HFF-Myc (cell line): Measurements from ENCODE around the gene TMEM86B.

Experiments
- DNase-seq: peaks from one replicate; pipeline ENCODE4 v3.0.0-alpha.2; 2011; ENCODE audit warnings: low read depth; ENCODE audit errors: extremely low read depth
- H3K4me3 ChIP-seq: replicated peaks from 2 replicates; pipeline ENCODE4 v1.5.1; 2011; ENCODE audit warnings: low read depth, mild to moderate bottlenecking, control low read depth, low read length
- CTCF ChIP-seq: IDR thresholded peaks from 2 replicates; pipeline ENCODE4 v1.5.1; 2012; ENCODE audit warnings: mild to moderate bottlenecking, low read depth, low read length, control low read depth; ENCODE audit errors: missing control alignments

TMEM86B gene

GRCh38 chr19:55230780-55231179 is 2.2 kb upstream of the TMEM86B start:
- DNase-seq, result no peak

GRCh38 chr19:55230329-55230728 is 1.8 kb upstream of the TMEM86B start:
- no peak for TF ChIP-seq CTCF
- DNase-seq, result no peak
- H3K4me3 ChIP-seq, result no peak overlapping the region

More at GRCh38 chr19:55230780-55231179, 2.2 kb upstream of the TMEM86B start:
- no peak for TF ChIP-seq CTCF
- H3K4me3 ChIP-seq, result no peak overlapping the region

- no peak overlapping the region for H3K4me3 ChIP-seq
- no peak for DNase-seq
- TF ChIP-seq CTCF, result no peak
Measured at GRCh38 chr19:55229789-55230182, 1.2 kb upstream of the TMEM86B start.

- H3K4me3 ChIP-seq, result no peak overlapping the region
- no peak for DNase-seq
- TF ChIP-seq CTCF, result no peak
Measured at GRCh38 chr19:55229145-55229788, 704 bp upstream of the TMEM86B start.

- no peak for DNase-seq
- H3K4me3 ChIP-seq, result no peak overlapping the region
- no peak for TF ChIP-seq CTCF
Measured at GRCh38 chr19:55228015-55228391, 560 bp downstream of the TMEM86B start.

GRCh38 chr19:55227241-55228014 is 1.1 kb downstream of the TMEM86B start:
- no peak overlapping the region for H3K4me3 ChIP-seq
- no peak for DNase-seq
- no peak for TF ChIP-seq CTCF
